ENCODE measurements around the gene CCND3. TPM values are rescaled to one million over a fixed set of nuclear protein-coding genes. Genes with fewer than 3 reads are reported as not detected.

Gene CCND3
- total RNA-seq, 1 experiment from 2014 or later = 36.4 TPM

Other genes starting within 250 kb of the CCND3 start
- 1.4 and 1.6 TPM in 2 replicates for gene TFEB, start 206.2 kb downstream of the CCND3 start, total RNA-seq (2014; rRNA removed; shearing (Covaris generic))
- not detected in 2 replicates for gene PGC, start 194.4 kb downstream of the CCND3 start, total RNA-seq (2014; rRNA removed; shearing (Covaris generic))
- gene FRS3, start 161.9 kb downstream of the CCND3 start, total RNA-seq (2014; rRNA removed; shearing (Covaris generic)) = 2.2 and 4.2 TPM in 2 replicates
- not detected in 2 replicates for gene PRICKLE4, start 161.0 kb downstream of the CCND3 start, total RNA-seq (2014; rRNA removed; shearing (Covaris generic))
- 81.3 and 84.2 TPM in 2 replicates for gene TOMM6, start 154.1 kb downstream of the CCND3 start, total RNA-seq (2014; rRNA removed; shearing (Covaris generic))
- gene USP49, start 46.4 kb downstream of the CCND3 start, total RNA-seq (2014; rRNA removed; shearing (Covaris generic)) = 2.9 and 3.5 TPM in 2 replicates
- 42.2 and 52.5 TPM in 2 replicates for gene MED20, start 20.7 kb downstream of the CCND3 start, total RNA-seq (2014; rRNA removed; shearing (Covaris generic))
- gene BYSL, start 20.3 kb downstream of the CCND3 start, total RNA-seq (2014; rRNA removed; shearing (Covaris generic)) = 34.6 and 43.2 TPM in 2 replicates
- gene TAF8, start 108.7 kb upstream of the CCND3 start, total RNA-seq (2014; rRNA removed; shearing (Covaris generic)) = 8.7 and 13.9 TPM in 2 replicates
- gene C6orf132, start 200.8 kb upstream of the CCND3 start, total RNA-seq (2014; rRNA removed; shearing (Covaris generic)) = 4.7 and 11.3 TPM in 2 replicates
- 13.2 and 20.8 TPM in 2 replicates for gene GUCA1A, start 231.6 kb upstream of the CCND3 start, total RNA-seq (2014; rRNA removed; shearing (Covaris generic))